GM21619 (cell line): Measurements from ENCODE around the gene TNPO3.
"Not testable (repeated sequence)": the region's sequence is repeated elsewhere in the genome, so short reads cannot be mapped to it uniquely, and the experiment has no call there.

Experiments
- ATAC-seq: cut with Tn5 transposase; IDR thresholded peaks from one replicate; pipeline ENCODE4 v1.9.1; 2021; ENCODE audit not compliant: unreplicated experiment

Gene TNPO3

DNA sequence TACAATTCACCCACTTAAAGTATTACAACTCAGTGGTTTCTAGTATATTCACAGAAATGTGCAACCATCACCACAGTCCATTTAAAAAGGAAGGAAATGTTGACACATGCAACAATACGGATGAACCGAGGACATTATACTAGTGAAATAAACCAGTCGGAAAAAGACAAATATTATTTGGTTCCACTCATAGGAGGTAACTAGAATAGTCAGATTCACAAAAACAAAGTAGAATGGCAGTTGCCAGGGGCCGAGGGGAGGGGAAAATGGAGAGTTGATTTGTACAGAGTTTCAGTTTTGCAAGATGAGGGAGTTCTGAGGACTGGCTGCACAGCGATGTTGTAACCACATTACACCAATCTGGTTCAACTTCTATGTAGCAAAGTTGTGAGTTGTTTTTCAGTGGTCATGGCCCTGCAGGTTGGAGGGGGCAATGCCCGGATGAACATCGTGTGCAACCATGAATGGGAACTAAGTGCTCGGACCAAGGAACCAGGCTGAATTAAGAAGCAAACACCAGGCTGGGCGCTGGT is 17.6 kb upstream of the TNPO3 start:
- ATAC-seq = no peak

DNA sequence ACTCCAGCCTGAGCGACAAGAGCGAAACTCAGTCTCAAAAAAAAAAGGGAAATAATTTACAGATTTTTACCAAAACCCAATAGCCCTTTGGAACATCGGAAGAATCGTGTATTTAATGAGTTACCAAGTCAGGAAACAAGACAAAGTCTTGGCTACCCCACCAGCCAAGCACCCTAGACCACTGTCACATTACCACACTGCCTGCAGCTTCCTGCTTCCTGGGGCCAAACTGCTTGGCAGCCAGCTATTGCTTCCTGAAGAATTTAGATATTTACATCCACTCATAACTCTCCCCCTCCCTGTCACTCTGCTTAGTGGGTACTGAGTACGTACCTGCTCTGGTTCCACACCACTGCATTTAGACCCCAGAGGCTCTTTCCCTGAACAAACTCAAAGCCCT is 14.1 kb upstream of the TNPO3 start:
- ATAC-seq = no peak

DNA sequence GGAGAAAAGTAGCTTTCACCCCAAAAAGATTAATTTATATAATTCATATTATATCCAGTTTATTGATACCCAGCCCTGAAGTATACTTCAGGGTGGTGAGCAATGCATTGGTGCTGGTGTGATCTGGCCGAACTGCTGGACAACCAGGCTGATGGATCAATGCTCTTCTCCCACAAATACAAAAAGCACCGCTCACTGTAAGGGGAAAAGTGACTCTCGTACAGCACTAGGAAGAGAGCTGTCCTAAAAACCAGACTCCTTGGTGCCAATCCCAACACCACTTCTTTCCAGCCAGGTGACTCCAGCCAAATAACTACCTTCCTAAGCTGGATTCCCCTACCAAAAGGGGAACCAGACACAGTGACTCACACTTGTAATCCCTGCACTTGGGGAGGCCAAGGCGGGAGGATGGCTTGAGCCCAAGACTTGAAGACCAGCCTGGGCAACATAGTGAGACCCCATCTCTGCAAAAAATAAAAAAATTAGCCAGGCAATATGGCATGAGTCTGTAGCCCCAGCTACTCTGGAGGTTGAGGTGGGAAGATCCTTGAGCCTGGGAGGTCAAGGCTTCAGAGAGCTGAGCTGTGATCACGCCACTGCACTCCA is 13.1 kb upstream of the TNPO3 start:
- no peak for ATAC-seq

DNA sequence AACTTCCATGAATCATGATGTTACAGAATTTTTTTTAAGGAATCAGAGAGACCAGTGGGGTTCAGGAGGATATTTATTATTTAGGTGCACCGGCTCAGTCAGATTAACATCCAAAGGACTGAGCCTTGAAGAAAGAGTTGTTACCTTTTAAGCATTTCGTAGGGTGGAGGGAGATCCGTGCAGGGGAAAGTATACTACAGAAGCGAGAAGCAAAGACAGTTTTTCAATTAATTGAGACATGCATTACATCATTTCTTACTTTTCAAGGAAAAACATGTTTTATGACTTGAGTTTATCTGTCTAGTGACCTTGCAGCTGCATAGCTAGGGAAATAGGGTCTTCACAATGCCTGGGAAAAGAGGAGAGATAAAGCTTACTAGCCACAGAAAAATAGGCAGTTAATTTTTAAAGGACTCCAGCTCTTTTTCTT is 12.2 kb upstream of the TNPO3 start:
- not testable (repeated sequence) for ATAC-seq

DNA sequence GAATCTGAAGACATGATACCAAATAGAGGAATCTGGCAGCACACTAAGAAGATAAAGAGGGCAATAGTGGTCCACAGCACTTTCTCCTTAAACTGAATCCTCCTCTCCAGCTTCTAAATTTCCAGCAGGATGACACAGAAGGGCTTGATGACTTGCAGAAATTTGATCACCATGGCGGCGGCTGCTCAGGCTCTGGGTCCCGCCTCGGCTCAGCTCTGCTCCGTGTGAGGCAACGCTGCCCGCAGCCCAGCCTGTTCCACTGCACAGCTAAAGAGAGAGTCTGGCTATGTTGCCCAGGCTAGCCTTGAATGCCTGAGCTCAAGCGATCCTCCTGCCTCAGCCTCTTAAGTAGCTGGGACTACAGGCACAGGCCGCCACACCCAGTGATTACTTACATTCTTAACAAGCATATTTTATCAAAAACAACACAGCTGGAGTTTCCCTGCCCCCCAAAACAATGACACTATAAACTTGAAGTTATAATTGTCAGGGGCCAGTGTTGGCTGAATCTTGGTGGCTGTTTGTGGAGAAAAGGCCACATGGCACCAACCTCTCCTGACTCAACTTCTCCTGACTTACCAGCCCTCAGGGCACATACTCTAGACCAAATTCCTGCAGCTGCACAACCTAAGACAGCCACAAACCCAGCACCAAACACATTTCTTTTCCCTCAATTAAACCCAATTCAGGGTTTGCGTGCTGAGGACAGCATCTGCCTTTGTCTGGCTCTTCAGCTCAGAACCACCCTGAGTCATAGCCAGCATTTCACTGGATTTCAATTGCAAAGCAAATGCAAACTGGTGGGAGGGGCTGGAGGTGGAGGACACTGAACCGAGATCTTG is 11.6 kb upstream of the TNPO3 start:
- ATAC-seq = no peak

DNA sequence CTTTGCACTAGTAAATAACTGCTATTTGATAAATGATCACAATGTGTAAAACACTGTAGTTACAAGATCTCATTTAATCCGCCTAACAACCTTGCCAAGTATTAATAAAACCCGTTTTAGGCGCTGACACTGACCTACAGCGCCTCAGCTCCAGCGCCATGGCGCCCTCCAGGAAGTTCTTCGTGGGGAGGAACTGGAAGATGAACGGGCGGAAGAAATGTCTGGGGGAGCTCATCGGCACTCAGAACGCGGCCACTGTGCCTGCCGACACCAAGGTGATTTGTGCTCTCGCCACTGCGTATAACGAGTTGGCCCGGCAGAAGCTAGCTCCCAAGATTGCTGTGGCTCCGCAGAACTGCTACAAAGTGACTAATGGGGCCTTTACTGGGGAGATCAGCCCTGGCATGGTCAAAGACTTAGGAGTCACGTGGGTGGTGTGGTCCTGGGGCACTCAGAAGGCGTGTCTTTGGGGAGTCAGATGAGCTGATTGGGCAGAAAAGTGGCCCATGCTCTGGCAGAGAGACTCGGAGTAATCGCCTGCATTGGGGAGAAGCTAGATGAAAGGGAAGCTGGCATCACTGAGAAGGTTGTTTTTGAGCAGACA is 1.1 kb upstream of the TNPO3 start:
- ATAC-seq = no peak

DNA sequence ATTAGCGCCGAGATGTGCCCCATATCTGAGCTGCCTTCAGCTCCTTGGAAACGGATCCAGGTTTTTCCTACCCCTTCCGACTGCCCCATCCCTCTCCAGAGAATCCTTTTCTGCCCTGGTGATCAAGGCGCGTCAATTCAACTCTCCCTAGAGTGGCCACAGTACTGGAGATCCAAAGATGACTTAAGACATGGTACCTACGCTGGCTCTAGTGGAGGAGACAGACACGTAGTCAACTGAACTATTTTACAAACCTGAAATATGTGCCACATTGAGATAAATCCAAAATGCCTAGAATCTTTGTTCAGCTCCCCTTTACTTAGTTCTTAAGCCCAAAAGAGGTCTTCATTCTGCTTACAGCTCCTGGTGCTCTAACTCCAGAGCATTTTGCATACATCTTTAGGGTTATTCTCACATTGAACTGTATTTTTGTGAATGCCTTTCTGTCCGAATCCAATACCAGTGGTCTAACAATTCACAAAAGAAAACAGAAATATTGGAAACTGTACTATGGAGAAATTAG is 444 bp upstream of the TNPO3 start:
- ATAC-seq = peak; percentile 26

DNA sequence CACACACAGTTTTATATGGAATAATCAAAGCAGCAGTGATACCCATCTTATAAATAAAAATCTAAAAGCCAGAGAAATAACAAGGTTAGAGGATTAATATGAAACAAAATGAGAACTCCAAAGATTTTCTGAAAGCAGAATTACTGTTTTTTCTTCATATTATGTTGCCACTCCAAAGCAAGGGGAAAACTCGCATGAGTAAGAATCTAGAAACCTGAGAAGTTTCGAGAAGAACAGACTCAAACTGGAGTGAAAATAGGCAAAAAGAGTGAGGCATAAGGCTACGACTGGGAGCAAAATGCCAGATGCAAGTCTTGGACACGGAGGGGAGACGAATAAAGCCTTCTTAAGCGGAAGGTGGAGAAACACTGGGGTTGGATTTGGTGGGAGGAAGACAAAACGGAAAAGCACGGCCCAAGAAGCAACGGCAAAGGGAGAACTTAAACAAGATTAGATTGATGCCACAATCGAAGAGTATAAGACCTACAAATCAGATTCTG is 923 bp downstream of the TNPO3 start:
- ATAC-seq = no peak

DNA sequence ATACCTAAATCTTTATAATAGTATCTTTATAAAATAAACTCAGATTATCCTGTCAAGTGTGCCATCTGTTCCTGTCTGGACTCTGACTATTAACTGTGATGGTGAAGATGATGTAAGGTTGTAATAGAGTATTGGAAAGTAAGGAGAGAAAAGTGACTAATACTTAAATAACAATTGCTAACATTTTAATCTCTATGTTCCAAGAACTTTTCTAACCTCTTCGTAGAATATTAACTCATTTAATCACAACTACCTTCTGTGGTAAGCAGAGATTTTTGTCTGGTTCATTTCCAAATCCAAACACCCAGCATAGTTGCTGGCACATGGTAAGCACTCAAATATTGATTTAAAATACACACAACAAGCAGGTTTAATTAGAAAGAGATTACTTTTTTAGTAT is 2.5 kb downstream of the TNPO3 start:
- no peak for ATAC-seq

DNA sequence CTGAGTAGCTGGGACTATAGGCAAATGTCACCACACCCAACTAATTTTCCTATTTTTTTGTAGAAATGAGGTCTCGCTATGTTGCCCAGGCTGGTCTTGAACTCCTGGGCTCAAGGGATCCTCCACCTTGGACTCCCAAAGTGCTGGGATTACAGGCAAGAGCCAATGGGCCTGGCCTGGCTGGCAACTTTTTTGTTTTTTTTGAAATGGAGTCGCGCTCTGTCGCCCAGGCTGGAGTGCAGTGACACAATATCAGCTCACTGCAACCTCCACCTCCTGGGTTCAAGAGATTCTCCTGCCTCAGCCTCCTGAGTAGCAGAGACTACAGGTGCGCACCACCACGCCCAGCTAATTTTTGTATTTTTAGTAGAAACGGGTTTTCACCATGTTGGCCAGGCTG is 3.5 kb downstream of the TNPO3 start:
- not testable (repeated sequence) for ATAC-seq

DNA sequence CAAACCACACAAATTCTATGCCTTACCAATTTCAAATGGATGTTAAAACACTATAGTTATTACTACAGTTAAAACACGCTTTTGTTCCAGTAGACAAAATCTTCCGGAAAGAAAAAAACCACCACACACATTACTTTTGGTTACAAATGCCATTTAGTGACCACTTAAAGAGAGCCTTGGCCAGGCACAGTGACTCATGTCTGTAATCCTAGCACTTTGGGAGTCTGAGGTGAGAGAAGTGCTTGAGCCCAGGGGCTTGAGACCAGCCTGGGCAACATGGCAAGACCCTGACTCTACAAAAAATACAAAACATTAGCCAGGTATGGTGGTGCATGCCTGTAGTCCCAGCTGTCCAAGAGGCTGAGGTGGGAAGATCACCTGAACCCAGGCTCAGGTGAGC is 7.2 kb downstream of the TNPO3 start:
- no peak for ATAC-seq

DNA sequence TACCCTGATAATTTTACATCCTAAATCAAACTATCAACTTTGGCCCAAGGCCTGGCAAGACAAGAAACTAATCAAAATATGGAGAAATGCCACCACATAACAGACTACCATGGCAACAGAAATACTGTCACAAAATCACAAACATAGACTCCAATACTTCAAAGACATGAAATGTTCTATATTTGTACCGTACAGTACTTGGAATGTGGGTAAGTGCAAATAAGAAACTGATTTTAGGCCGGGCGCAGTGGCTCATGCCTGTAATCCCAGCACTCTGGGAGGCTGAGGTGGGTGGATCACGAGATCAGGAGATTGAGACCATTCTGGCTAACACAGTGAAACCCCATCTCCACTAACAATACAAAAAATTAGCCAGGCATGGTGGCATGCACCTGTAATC is 9.2 kb downstream of the TNPO3 start:
- no peak for ATAC-seq

DNA sequence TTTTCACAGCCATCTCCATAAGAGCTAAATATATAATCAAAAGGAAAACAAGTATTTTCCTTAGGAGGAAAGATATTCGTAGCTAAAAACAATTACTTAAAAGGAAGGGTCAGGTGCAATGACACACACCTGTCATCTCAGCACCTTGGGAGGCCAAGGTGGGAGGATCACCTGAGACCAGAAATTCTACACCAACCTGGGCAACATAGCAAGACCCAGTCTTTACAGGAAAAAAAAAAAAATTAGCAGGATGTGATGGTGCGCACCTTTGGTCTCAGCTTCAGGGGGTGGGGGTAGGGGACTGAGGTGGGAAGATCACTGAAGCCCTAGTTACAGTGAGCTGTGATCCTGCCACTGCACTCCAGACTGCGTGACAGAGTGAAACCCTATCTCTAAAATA is 11.9 kb downstream of the TNPO3 start:
- no peak for ATAC-seq

DNA sequence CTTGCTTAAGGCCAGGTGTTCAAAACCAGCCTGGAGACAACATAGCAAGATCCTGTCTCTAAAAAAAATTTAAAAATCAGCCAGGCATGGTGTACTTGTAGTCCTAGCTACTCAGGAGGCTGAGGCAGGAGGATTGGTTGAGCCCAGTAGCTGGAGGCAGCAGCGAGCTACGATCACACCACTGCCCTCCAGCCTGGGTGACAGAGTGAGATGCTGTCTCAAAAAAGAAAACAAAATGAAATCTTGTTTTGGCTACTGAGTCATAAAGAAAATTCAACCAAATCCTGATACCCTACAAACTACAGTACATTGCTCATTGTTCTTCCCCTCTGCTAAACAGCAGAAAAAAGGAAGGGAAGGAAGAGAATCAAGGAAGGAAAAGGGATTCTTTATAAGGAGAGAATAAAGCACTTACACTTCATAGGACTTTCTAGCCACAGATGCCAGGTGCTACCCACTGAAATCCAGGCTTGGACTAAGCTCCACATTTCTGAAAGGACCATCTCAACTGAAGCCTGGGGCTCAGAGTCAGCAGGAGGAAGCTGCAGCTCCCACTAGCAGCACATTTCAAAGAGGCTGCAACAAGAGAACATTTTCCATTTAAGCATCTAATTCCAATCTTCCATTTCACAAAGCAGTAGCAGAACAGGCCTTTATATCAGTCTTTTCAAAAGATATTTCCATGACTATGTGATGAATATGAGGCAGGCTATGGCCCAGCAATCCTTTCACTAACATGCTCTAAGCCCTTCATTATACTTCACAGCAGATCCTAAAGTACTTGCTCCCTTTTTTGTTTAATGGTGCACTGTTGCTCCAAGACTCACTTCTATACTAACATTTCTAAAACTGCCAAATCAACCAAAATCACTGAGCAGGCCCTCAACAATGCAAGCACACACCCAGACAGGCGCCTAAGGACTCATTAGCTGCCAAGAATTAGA is 13.5 kb downstream of the TNPO3 start:
- no peak for ATAC-seq

DNA sequence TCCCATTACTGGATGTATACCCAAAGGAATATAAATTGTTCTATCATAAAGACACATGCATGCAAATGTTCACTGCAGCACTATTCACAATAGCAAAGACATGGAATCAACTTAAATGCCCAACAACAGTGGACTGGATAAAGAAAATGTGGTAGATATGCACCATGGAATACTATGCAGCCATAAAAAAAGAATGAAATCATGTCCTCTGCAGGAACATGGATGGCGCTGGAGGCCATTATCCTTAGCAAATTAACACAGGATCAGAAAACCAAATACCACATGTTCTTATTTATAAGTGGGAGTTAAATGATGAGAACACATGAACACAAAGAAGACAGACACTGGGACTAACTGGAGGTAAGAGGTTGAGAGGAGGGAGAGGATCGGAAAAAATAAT is 16.4 kb downstream of the TNPO3 start:
- ATAC-seq = not testable (repeated sequence)

DNA sequence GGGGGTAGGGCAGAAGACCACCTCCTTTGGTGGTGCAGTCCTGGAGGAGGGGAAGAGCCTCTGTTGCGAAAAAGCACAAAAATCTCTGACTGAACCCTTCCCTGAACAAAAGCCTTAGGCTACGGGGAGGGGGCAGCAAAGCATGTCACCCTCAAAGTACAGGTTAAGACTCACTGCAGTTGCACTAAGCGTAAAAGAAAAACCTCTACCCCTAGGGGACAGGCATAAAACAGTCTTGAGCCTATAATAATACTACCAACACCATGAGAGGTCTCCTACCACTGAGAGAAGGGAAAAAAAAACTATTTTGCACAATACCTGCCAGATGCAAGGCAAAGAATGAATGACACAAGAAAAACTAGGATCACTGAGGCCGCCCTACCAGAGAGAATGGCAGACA is 17.3 kb downstream of the TNPO3 start:
- ATAC-seq = no peak

DNA sequence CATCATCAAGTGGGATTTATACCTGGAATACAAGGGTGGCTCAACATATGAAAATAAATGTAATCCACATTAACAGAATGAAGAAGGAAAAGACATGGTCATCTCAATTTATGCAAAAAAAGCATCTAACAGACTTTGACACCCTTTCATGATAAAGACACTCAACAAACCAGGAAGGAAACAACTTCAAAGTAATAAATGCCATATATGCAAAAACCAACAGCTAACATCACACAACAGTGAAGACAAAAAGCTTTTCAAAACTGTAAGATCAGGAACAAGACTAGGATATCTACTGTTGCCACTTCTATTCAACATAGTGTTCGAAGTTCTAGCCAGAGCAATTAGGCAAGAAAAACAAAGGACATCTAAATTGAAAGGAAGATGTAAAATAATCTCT is 22.9 kb downstream of the TNPO3 start:
- no peak for ATAC-seq

DNA sequence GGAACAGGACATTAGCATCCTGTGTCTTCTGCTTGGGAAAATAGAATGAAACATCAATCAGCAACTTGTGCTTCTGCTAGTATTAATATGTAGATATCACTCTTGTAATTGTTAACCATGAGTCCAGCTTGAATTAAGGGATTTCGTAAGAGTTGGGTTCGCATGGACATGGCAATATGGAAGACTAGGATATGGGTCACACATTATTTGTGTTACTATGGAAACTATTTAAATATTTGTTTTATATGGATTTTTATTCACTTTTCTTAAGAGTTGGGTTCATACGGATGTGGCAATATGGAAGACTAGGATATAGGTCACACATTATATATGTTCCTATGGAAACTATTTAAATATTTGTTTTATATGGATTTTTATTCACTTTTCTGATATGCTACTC is 24.5 kb downstream of the TNPO3 start:
- ATAC-seq = no peak

DNA sequence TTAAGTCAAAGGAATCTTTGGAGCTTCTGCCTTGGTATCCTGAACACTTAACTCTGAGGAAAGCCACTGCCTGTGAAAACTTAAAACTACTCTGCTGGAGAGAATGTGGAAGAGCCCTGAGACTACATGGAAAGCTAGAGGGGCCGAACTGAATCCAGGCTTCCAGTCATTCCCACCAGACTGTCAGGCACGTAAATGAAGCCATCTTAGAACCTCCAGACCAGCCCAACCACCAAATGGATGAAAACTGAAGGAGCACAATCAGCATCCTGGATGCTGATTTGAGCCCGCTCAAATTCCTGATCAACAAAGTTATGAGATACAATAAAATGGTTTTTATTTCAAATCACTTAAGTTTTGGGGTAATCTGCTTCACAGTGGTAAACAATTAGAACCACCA is 30.8 kb downstream of the TNPO3 start:
- no peak for ATAC-seq

DNA sequence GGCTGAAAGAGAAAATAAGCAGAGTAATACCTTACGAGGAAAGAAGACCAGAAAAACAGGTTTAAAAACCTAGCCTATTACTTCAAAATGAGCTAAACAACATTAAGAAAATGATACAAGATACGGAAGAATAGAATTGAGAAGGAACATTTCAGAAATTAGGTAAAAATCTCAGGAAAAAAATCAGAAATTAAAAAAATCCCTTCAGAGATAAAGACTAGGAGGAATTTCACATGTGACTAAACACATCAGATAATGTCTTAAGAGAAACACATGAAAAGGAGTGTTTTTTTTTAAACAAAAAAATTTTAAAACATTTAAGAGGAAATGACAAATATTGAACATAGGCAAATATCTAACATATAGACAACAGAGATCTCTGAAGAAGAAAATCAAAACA is 33.3 kb downstream of the TNPO3 start:
- no peak for ATAC-seq
